Measurements from ENCODE around the gene FHOD3.

FHOD3 gene

DNA sequence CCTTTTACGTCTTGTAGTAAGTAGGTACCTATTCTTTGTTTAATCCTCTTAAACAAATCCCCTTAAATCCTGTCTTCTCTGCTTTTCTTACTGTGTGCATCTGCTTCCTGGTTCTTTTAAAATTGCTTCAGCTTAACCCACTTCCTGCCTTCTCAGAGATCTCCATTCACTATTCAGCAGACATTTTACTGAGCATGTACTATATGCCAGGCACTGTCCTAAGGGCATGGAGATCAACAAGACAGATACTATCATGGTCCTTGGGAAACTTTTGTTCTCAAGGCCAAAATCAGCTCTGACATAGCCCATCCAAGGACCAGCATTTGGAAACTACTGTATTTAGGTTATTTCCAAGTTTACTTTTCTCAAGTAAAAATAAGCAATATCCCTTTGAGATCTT lies 303.8 kb downstream of the FHOD3 start:
- DNase-seq, result no peak

DNA sequence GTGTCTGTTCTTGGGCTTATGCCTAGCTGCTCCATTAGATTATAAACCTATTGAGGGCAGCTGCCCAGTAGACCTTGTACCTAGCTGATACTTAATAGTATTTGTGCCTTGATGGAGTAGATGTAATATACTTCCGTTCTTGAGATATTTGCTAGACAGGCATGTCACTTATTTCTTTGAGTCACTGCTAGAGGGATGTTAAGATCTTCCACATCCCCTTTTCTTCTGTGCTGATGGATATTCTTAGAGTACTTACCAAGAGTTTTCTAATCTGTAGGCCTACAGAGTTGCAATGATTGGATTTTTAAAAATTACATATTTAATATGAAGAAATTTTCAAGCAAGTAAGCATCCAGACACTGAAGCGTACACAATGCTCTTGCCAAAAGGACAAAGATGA lies 304.6 kb downstream of the FHOD3 start:
- DNase-seq, result no peak

DNA sequence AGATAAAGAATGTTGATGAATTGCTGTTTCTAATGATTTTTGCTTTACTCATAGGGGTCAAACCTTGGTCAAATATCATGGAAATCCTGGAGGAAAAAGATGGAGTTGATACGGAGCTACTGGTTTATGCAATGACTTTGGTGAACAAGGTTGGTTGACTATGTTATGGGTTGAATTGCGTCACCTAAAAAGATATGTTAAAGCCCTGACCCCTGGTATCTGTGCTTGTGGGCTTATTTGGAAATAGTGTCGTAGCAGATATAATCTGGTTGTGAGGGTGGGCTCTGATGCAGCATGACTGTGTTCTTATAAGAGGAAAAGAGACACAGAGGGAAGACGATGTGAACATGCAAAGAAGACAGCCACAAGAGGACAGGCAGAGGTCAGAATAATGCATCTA lies 305.1 kb downstream of the FHOD3 start:
- no peak for DNase-seq

DNA sequence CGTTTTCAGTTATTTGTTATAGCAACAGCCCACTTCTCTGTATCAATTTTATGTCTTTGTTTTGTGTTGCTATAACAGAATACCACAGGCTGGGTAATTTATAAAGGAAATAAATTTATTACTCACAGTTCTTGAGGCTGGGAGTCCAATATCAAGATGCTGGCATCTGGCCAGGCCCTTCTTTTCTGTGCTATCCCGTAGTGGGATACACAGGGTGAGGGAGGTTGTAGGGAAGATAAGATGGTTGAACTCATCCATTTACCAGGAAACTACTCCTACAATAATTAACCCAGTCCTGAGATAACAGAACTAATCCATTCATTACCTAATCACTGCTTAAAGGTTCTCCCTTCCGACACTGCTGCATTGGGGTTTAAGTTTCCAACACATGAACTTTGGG lies 310.6 kb downstream of the FHOD3 start:
- no peak for DNase-seq

DNA sequence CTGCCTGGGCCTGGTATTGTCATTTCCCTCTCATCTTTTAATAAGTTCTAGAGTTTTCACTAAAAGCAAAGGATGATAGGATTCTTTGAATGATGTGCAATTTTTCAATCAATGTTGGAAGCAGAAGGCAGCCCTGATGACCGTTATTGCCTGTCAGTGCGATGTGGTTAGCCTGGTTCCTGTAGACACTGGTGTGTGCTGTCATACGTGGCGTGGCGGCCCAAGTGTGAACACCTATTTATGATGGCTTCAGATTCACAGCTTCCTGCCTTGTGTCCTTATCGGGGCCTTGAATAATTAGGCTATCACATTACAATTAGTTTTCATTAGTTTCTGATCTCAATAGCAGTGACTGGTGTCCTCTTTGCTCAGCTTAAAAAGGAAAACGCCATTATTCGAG lies 312.7 kb downstream of the FHOD3 start:
- DNase-seq, result no peak

DNA sequence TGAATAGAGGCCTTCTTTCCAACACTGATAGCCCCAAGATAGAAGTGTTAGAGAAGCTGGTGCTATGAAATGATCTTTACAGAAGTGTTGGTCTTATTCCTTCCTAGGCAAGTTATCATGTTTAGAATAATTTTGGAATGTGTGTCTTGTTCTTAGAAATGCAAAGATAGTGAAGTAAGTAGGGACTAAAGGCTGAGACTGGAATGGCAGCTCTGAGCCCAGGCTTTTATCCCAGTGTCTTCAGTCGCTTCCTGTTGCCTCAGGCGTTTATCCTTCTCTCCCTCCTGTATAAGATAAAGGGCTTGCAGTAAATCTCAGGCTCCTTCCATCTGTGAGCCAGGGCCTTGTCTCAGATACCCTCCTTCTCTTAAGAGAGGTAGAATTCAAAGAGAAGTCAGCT lies 313.1 kb downstream of the FHOD3 start:
- DNase-seq, result no peak

DNA sequence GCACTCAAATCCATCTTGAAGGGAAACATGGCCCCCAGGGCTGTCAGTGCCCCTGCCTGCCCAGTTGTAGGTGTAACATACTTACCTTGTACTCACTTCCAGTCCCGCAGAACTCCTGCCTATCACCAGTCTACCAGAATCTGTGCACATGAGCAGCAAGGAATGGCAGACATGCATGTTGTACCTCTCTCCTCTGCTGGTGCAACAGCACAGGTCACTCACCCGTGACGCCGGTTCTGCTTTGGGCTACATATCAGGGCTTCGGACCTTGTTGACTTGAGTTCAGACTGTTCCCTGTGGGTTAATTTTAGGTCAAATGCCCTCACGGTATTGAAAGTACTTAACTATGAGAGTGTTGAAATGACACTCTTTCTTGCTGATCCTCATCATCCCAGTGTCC lies 315.6 kb downstream of the FHOD3 start:
- DNase-seq, result no peak

DNA sequence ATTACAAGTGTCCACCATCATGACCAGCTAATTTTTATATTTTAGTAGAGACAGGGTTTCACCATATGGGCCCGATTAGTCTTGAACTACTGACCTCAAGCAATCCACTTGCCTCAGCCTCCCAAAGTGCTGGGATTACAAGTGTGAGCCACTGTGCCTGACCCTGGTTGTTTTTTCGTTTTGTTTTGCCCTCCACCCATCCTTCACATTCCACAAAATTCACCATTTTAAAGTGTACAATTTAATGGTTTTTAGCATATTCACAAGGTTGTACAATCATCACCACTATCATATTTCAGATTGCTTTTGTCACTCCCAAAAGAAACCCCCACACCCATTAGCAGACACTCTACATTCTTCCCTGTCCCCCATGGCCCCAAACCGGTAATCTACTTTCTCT lies 316.3 kb downstream of the FHOD3 start:
- DNase-seq, result no peak

DNA sequence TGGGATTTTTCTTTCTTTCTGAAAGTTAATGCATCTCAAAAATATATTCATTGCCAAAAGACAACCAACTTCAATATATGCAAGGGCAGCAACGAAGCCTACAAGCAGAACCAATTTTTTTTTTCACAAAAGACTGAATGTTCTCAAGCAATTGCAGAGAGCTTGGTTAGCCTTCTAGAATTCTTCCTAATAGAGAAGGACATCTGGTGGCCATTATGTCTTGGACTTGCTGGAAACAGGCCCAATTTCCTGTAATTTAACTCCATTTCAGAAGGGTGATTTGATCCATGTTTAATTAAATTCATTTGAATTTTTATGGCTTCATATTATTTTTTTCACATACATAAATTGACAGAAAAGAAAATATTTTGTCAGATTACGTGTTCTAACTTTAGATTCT lies 323.3 kb downstream of the FHOD3 start:
- no peak for DNase-seq

DNA sequence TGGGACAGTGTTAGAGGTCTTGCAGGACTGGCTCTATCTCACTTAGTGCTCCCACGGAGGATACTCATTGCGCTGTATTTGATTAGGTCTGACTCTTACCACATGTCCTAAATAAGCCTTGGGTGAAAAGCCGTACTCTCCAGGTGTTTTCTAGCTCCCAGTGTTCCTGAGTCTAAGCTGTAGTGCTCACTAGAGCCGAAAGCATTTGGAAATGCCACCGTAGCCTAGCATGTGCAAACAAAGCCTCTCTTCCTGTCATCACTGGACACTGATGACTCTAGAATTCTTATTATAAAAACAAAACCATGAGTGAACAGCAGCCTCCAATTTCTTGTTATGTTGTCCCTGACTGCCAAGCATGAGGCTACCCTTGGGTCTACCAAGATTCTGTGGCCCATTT lies 325.1 kb downstream of the FHOD3 start:
- DNase-seq, result no peak

DNA sequence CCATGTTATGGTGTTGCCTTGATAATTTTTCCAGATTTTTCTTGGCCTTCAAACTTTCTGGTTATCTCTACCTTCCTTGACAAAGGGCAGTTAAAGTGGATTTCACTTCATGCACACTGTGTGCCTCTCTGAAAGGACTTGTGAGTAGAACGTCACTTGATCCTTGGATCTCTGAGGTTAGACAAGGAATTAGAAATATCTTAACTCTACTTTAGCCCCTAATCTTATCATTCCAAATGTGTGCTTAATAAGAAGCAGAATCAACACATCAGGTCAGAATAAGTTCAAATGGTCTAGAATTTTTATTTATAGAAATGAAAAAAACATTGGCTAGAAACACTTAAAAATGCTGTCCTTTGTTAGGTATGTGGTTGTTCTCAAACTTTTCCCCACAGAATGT lies 325.6 kb downstream of the FHOD3 start:
- DNase-seq, result no peak

DNA sequence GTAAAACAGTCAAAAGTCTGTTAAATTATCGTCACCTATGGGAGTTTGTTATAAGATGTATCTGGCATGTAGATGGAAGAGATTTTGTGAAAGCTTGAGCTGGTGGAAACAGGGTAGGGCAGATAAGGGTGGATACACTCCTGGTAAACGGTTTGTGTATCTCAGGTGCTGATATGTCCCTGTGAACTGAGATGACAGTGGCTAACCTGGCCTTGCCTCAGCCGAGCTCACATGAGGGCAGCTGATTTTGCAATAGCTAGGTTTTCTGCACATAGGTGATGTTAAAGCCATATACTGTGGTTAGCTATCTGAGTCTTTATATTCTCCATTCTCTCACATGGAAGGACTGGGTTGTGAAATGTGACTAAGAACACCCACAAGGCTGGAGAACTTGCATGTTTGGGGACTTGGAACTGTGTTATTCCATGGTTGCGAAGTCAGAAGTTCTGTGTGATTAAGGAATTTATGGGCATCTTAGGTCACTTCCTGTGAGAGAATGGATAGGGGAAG lies 326.2 kb downstream of the FHOD3 start:
- DNase-seq, result no peak

DNA sequence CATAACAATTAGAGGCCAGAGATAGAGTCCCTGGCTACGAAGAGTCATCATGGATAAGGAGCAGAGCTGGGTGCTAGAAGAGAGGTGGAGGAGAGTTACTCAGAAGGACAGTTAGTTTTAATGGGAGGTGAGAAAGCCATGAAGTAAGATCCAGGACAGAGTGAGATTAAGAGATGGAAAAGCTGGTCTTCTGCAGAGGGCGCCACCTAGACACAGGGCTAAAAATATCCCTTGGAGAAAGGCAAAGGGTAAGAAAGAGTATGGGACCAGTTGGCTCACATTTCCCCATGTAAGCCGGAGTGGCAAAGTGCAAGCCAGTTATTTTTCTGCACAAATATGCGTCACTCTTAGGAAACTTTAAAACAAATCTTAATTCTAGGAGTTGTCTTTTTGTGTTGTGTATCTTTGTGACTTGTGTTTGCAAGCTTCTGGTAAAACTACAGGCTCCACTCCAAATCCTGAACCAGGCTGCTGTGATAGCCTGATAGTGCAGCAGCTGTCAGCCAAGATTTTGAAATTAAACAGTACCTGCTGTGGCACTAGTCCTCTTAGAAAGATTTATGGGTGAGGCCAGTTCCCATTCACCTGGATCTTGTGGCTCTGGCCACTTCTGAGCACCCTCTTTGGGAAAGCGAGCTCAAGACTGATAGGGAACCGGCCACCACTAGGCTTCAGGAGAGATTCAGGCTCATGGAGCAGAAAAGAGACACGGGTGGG lies 327.1 kb downstream of the FHOD3 start:
- DNase-seq, result no peak

DNA sequence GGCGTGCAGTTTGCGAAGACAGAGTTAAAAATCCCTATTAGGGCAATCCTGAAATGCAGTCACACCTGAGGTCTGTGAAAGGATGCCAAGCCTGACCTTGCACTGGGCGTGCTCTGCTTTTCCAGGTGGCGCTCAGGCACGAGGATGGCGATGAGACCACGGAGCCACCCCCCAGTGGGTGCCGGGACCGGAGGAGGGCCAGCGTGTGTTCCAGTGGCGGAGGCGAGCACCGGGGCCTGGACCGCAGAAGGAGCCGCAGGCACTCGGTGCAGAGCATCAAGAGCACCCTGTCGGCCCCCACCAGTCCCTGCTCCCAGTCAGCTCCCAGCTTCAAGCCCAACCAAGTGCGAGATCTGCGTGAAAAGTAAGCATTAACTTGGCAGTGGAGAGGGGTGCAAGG lies 327.9 kb downstream of the FHOD3 start:
- no peak for DNase-seq

DNA sequence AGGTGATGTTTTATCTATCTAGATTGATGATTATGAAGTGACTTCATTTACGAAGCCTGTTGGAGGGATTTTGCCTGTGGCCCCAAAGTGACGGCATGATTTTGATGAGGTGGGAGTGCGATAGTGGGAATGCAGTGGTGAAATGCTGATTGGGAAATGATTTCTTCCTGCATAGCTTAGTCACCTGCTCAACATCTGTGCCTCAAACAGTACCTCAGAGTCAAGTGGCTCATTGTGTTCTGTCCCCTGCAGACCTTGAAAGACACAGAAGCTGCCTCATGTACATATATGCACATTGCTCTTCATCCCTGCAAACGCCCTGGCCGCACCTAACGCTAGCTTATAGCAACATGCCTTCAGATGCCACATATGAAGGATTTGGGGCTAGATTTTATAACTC lies 330.1 kb downstream of the FHOD3 start:
- DNase-seq, result no peak

DNA sequence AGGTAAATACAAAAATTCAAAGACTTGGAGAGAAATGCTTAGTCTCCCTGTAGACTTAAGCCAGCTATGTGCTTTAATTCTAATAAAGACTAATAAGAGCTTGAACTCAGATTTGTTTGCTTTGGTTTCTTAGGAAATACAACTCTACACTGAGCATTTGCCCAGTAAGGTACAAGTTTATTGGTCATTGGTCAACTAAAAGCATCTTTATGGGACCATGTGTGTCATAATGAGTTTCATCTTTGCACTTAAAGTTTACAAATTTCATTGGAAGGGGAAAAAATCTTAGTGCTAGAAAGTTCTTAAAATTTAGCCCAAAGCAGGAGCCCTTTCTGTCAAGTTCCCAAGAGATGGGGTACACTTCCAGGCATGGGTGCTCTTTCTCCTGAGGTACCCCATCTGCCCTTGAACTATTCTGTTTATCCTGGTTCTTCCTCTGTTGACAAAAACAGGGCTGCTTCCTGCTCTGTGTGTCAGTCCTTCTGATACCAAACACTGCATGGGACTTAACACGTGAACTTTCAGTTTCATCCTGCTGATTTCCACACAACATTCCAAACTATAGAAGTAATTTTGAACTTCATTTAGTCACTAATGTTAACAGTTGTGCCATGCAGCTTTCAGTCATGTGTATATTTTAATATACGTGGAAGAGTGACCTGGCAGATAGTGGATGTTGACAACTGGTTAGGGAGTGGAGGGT lies 331.1 kb downstream of the FHOD3 start:
- no peak for DNase-seq

DNA sequence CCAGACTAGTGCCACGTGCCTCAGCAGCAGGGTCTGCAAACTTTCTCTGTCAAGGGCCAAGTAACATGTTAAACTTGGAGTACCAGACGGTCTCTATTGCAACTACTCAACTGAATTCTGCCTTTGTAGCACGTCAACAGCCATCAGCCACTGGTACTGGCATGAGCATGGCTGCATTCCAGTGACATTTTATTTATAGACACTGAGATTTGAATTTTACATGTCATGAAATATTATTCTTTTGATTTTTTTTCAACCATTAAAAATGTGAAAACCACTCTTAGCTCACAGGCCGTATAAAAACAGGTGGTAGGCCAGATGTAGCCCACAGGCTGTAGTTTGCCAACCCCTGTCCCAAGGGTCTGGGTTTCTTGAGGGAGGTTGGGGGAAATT lies 331.6 kb downstream of the FHOD3 start:
- no peak for DNase-seq

DNA sequence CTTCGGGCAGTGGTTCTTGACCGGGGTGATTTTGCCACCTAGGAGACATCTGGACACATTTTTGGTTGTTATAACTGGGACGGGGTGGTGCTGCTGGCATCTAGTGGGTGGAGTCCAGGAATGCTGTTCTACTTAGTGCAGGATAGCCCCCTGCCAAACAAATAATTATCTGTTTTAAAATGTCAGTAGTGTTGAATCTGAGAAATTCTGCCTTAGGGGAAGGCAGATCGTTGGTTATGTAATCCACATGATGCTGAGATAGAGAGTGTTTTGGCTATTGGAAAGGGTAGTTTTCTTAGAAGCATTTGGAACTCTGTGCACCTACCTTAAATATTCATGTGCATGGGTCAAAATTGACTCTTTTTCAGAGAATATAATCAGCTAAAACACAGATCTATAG lies 332.3 kb downstream of the FHOD3 start:
- no peak for DNase-seq

DNA sequence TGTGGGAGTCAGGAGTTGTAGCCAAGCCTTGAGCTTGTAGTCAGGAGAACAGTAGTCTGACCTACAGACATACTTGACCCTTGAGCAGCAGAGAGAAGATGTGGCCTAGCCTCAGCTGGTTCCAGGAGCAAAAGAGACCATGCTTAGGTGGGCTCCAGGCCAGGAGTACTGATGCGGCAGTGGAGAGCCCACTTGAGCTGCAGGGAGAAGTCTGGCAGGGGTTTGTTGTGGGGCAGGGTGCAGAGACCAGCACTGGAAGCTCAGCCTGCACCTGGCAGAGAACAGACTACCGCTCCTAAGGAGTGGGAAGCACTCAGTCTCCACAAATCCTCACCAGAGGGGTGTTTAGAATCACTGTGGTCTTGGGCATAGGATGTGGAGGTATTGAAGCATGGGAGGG lies 333.4 kb downstream of the FHOD3 start:
- no peak for DNase-seq

DNA sequence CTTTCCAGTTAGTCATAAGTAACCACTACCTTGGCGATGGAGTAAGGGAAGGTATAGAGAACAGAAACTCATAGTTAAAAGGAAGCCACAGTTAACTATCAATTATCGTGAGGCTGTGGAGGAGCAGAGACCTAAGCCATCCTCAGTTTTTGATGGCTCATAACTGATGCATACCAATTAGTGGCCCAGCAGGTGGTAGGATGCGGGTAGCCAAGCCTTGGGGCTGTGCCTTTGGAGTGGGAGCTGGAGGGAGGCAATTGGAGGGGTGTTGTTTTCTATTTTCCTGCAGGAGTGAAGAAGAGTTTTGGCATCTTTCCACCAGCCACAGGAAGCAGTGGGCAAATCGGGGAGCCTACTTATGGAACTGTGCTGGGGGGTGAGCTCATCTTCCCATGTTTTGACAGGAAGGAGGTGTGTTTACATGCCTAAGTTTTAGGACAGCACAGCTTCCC lies 336.5 kb downstream of the FHOD3 start:
- no peak for DNase-seq

DNA sequence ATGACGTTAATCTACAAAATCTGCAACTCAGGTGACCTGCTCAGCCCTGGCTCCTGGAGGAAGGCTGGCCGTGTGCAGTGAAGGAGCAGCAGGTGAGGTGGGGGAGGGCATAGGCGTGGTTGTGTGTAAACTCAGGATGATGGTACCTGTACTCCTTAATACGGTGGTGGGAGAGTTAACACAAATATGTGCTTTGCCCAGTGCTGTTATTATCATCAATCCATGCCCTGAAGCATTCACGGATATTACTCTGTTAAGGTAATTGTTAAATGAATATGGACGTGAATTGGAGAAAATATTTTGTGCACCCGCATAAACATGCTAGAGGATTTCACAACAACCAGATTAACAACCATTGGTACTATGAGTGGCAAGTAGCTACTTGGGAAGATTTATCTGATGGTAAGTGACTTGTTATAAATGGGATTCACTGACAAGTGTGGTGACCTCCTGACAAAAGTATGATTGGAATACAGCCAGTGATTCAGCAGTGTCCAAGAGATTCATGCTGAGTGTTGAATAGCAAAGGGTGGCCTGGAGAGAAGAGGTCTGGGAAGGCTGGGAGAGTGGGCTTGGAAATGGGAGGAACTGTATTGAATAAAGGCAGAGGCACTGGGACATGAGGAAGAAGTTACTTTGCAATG lies 337.2 kb downstream of the FHOD3 start:
- DNase-seq, result no peak

DNA sequence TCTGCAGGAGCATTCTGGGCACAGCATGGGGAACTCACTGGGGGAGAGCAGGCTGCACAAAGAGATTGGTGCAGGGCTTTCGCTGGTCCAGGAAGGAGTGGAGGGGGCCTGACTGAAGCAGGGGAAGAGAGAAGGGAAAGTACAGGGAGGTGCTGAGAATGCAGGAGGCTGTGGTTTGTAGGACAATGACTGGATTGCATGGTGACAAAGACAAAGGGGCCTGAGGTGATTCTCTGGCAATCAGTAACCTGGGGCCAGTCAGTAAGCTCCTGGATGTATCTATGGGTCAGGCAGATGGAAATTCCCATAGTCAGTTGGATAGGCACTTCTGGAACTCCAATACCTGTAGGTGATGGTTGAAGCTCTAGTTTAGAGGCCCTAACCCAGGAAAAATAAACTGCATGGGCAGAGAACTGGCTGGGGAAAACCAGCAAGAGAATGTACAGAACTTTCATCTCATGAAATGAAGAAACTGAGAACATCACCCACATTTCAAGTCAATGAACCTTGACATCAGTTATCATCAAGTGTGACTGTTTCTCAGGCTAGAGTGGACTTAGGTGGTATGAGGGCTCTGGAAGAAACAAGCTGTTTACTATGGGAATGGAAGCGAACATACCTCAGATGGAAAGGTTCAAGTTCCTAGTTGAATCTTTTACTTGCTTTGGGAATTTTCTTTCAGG lies 338.0 kb downstream of the FHOD3 start:
- DNase-seq, result no peak

DNA sequence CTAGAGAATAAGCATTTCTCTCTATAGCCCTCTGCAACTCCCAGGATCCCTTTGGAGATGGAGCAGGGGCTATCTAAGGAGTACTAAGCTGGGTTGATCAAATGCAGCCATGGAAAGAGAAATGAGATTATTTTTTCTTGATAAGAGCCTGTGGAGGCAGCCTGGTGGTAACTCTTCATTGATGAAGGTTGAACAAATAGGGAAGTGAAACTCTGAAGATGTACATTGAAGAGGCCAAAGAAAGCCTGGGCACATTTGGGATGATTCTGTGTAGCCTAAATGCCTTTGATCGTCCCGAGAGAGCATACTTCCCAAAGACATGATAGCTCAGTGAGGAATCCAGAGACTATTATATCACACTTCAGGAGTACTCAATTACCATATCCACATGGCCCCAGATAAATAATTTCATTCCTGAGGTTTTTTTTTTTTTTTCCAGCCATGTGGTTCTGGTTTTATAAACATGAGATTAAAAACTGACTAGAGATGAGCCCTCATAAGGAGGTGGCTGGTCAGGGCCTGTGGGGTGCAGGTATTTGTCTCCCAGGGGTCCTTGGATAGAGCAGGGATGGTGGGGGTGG lies 338.8 kb downstream of the FHOD3 start:
- no peak for DNase-seq

Measured in central memory CD4-positive, alpha-beta T cell (primary cell).